Measurements from ENCODE around the gene CYP2C9. TPM values are rescaled to one million over a fixed set of nuclear protein-coding genes. Genes with fewer than 3 reads are reported as not detected.
"Not testable (repeated sequence)": the region's sequence is repeated elsewhere in the genome, so short reads cannot be mapped to it uniquely, and the experiment has no call there.

Gene CYP2C9
- total RNA-seq, 1 experiment from 2014 or later, result 0.76 TPM

- RAD21 ChIA-PET (ENCODE audit: low non-redundant PET in 1 of 2, low total read pairs in 2 of 2, uncharacterized antibody in 2 of 2, unreplicated experiment in 2 of 2); DNase-seq (ENCODE audit: low read depth, low spot score); H3K9ac ChIP-seq (ENCODE audit: low read length); H4K20me1 ChIP-seq (ENCODE audit: insufficient read depth); BruUV-seq (replicated peaks); H3K36me3 ChIP-seq (ENCODE audit: control insufficient read depth in 1 of 2, insufficient read depth in 2 of 2, low read length in 2 of 2); H3K9me3 ChIP-seq (ENCODE audit: control insufficient read depth in 1 of 2, insufficient read depth in 1 of 2, low read depth in 1 of 2, low read length in 2 of 2); H3K27ac ChIP-seq (ENCODE audit: low read depth, low read length); H3K79me2 ChIP-seq (ENCODE audit: insufficient read depth, low read length); POLR2A ChIA-PET; H3K4me2 ChIP-seq (ENCODE audit: low read length); H3K4me1 ChIP-seq (ENCODE audit: control insufficient read depth in 1 of 2, insufficient read depth in 2 of 2, low read length in 2 of 2); ATAC-seq; CTCF ChIA-PET; H3K4me3 ChIP-seq (replicated peaks in 1 of 2; ENCODE audit: low read depth in 1 of 2, low read length in 2 of 2); H2AFZ ChIP-seq (ENCODE audit: low read depth, low read length, poor library complexity, severe bottlenecking); H3K9me2 ChIP-seq (ENCODE audit: insufficient read depth); intact Hi-C loops (cut with micrococcal nuclease); H3K27me3 ChIP-seq (ENCODE audit: insufficient read depth, low read length): not testable (repeated sequence)
- TF ChIP-seq TCF7L2 (IDR thresholded peaks at IDR 0.05; ENCODE audit: borderline replicate concordance, extremely low read depth, insufficient read depth, insufficient read length) (peak; percentile 82), CBX3 (IDR thresholded peaks at IDR 0.05; ENCODE audit: low read depth) (peak; percentile 84)
These were observed 5.1 kb downstream of the CYP2C9 start for GRCh38 chr10:94943432-94944103.

GRCh38 chr10:94946181-94946580 lies 7.7 kb downstream of the CYP2C9 start:
- H3K4me1 ChIP-seq (ENCODE audit: control insufficient read depth in 1 of 2, insufficient read depth in 2 of 2, low read length in 2 of 2); H2AFZ ChIP-seq (ENCODE audit: low read depth, low read length, poor library complexity, severe bottlenecking); H3K9ac ChIP-seq (ENCODE audit: low read length); ATAC-seq; H3K79me2 ChIP-seq (ENCODE audit: insufficient read depth, low read length); POLR2A ChIA-PET; DNase-seq (ENCODE audit: low read depth, low spot score); H3K36me3 ChIP-seq (ENCODE audit: control insufficient read depth in 1 of 2, insufficient read depth in 2 of 2, low read length in 2 of 2); H4K20me1 ChIP-seq (ENCODE audit: insufficient read depth); RAD21 ChIA-PET (ENCODE audit: low non-redundant PET in 1 of 2, low total read pairs in 2 of 2, uncharacterized antibody in 2 of 2, unreplicated experiment in 2 of 2); H3K9me2 ChIP-seq (ENCODE audit: insufficient read depth); H3K27ac ChIP-seq (ENCODE audit: low read depth, low read length); H3K4me2 ChIP-seq (ENCODE audit: low read length); CTCF ChIA-PET; BruUV-seq (replicated peaks); H3K27me3 ChIP-seq (ENCODE audit: insufficient read depth, low read length); H3K4me3 ChIP-seq (replicated peaks in 1 of 2; ENCODE audit: low read depth in 1 of 2, low read length in 2 of 2); intact Hi-C loops (cut with micrococcal nuclease); H3K9me3 ChIP-seq (ENCODE audit: control insufficient read depth in 1 of 2, insufficient read depth in 1 of 2, low read depth in 1 of 2, low read length in 2 of 2): not testable (repeated sequence)
